Activated CD4-positive, alpha-beta T cell treated with anti-CD3 and anti-CD28 coated beads, Interleukin-2, amount 50 U/mL, for 24 hours (primary cell): Measurements from ENCODE around the gene RAB10.
"Not testable (repeated sequence)": the region's sequence is repeated elsewhere in the genome, so short reads cannot be mapped to it uniquely, and the experiment has no call there.

Experiments used
- DNase-seq, 2 donors: peaks; one replicate each; pipeline ENCODE4 v3.0.0-alpha.2; 2020; ENCODE audit warnings: low read depth in 1 of 2, low spot score in 1 of 2

The RAB10 gene

GRCh38 chr2:26144953-26145680 is 111.2 kb downstream of the RAB10 start:
- peak; percentile 46 to 49 for DNase-seq

- no peak for DNase-seq
These were observed 114.6 kb downstream of the RAB10 start for GRCh38 chr2:26148501-26148900.

DNA sequence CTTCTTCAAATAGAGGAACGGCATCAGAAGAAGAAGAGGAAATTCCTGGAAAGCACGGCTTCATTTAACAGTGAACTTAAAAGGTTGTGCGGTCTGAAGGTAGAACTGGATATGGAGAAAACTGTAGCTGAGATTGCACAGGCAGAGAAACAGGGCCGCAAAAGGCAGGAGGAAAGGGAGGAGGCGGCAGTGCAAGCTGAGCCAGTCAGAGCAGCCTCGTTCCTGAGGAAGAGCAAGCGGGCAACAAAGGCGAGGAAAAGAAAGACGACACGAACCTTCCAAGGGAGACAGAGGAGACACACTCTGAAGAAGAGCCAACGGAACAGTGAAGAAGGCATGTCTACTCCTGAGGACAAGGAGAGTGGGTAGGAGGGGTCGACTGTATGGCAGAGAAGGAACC is 116.4 kb downstream of the RAB10 start:
- no peak for DNase-seq

DNA sequence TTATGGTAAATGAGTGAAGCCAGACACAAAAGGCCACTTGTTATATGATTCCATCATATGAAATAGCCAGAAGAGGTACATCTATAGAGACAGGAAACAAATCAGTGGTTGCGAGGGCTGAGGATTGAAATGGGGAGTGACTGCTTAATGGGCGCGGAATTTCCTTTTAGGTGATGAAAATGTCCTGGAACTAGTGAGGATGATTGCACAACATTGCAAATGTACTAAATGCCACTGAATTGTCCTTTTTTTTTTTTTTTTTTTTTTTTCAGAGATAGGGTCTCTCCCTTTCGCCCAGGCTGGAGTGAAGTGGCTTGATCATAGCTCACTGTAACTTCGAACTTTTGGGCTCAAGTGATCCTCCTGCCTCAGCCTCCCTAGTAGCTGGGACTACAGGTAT is 123.7 kb downstream of the RAB10 start:
- no peak for DNase-seq

DNA sequence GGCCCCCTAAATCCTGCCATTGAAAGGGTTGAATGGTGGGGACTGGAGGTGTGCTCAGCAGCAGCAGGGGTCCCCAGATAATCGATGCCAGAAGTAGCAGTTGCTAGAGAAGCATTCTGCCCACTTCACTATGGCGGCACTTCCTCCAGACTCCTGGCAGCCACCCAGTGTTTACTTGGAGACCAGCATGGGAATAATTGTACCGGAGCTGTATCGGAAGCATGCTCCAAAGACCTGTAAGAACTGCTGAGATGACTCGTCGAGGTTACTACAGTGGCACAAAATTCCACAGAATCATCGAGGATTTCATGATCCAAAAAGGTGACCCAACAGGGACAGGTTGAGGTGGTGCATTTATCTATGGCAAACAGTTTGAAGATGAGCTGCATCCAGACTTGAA is 128.0 kb downstream of the RAB10 start:
- DNase-seq: no peak

- DNase-seq: no peak
These were observed 129.1 kb downstream of the RAB10 start for GRCh38 chr2:26162963-26163362.

GRCh38 chr2:26164231-26164630 is 130.3 kb downstream of the RAB10 start:
- no peak for DNase-seq

DNA sequence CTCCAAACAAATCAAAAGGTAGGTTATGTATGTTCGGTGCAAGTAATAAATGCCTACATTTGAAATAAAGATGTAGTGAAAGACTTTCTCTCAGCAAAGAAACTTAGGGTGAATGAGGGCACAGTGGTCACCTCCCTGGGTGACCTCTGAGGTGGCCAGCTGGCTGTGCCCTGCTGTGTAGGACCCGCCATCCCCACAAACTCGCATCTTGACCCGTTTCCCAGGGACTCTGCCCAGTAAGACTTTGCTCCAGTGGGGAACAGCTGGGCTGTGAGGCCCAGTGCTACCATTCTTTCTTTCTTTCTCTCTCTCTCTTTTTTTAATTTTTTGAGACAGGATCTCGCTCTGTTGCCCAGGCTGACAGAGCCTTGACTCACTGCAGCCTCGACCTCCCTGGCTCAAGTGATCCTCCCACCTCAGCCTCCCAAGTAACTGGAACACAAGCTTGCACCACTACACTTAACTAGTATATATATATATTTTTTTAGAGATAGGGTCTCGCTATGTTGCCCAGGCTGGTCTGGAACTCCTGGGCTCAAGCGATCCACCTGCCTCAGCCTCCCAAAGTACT is 130.8 kb downstream of the RAB10 start:
- DNase-seq: no peak

DNA sequence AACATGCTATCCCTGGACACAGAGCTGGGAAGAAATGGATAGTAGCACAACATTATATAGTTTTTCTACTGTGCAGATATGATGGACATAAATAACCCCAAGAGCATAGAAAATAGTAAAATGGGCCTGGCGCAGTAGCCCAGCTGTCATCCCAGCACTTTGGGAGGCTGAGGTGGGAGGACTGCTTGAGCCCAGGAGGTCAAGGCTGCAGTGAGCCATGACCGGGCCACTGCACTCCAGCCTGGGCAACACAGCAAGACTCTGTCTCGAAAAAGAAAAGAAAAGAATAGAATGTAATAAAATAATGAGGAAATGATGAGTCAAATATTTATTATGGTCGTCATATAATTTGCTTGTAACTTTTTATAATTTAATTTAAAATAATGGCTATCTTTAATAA is 131.5 kb downstream of the RAB10 start:
- no peak for DNase-seq

GRCh38 chr2:26166541-26166940 is 132.7 kb downstream of the RAB10 start:
- DNase-seq: not testable (repeated sequence)

DNA sequence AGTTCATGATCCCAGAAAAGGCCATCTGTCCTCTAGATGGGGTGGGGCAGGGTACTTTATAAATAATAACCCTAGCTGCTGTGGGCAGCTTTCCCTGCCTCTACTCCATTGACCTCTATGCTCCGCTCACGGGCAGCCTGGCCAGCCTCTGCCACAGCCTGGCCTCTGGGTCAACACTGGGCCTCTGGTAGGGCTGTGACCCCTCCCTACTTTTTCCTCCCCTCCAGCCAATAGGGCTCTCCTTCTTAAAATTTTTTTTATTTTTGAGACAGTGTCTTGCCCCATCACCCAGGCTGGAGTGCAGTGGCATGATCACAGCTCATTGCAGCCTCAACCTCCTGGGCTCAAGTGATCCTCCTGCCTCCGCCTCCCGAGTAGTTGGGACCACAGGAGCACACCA is 134.9 kb downstream of the RAB10 start:
- no peak for DNase-seq

DNA sequence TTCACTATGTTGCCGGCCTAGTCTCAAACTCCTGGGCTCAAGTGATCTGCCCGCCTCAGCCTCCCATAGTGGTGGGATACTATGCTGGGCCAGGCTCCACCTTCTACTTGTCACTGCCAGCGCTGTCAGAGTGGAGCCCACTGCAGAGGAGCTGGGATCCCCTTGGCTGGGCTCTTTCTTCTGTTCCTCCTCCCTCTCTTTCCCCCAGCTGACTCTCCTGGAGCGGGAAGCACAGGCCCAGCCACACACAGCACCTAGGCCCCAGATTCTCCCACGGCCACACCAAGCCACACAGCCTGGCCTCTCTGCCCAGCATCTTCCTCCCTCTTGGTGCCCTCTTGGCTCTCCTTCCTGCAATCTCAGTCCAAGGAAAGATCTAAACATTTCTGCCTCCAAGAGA is 135.3 kb downstream of the RAB10 start:
- DNase-seq: no peak

GRCh38 chr2:26169681-26170414 is 136.0 kb downstream of the RAB10 start:
- DNase-seq: no peak

- DNase-seq: no peak
These were observed 136.9 kb downstream of the RAB10 start for GRCh38 chr2:26170795-26171194.

DNA sequence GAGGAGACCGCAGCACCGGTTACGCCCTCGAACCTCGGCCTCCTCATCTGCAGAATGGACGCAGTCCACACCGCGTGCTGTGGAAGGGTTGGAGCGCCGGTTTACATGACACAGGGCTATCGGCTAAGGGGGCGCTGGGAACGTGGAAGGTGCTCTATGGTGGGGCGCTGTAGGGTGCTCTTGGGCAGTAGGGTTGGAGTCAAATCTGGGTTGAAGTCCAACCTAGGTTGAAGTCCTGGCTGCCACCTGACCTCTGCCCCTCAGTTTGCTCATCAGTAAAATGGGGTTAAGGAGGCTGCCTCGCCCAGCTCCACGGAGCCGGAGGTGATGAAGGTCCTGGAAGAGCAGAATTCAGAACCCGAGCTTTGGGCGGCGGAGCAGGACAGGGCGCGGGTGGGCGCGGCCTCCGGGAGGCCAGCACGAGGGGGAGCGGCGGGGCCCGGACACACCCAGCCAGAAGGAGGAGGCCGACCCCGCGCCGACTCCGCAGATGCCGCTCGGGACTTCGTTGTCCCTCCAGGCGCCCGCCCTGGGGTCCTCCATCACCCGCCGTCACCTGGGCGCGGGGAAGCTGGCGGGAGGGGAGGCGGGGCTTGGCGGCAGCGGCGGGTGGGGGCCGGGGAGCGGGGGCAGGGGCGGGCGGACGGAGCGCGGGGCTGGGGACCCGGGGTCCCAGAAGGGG is 138.4 kb downstream of the RAB10 start:
- no peak for DNase-seq

DNA sequence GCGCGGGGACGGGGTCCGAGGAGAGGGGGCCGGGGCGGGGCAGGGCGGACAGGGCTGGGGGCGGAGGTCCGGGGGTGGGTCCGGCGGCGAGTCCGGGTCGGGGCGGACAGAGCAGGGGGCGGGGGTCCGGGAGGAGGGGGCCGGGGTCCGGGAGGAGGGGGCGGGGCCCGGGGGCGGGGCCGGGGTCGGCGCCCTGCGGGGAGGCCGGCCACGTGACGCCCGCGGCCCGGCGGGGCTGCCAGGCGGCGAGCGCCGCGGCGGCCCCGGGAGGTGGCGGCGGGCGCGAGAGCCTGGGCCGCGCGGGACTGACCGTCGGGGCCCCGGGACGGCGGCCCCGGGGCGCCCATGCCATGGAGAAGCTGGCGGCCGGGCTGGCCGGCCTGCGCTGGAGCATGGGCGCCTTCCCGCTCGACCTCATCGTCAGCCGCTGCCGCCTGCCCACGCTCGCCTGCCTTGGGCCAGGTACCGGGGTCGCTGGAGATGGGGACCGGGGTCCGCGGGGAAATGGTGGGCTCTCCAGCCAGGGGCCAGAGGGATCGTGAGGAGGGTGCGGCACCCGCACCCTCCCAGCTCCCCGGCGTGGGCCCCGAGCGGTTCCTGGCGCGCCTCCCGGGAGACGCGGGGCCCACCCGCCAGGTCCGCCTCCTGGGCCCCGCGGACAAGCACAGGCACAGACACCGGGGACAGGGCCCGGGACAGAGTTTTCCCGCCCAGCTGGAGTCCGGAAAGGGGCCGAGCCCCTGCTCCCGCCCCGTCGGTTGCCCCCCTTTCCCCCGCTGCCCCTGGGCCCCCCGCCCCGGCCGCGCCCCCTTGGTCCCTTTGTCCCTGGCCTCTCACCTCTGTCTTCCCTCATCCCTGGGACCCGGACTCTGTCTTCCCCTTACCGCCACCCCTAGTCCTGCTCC is 139.2 kb downstream of the RAB10 start, which contains the start of gene GAREM2:
TSS of gene GAREM2 (plus strand) at position 218 of the 905 bp plus-strand sequence. CDS start at position 351, 133 bp downstream.
- DNase-seq: no peak

GRCh38 chr2:26173776-26174482 is 140.0 kb downstream of the RAB10 start:
- DNase-seq: no peak

GRCh38 chr2:26174691-26175465 is 141.0 kb downstream of the RAB10 start:
- DNase-seq: no peak
